ENCODE data around the gene CAMKK1.

Gene CAMKK1

DNA sequence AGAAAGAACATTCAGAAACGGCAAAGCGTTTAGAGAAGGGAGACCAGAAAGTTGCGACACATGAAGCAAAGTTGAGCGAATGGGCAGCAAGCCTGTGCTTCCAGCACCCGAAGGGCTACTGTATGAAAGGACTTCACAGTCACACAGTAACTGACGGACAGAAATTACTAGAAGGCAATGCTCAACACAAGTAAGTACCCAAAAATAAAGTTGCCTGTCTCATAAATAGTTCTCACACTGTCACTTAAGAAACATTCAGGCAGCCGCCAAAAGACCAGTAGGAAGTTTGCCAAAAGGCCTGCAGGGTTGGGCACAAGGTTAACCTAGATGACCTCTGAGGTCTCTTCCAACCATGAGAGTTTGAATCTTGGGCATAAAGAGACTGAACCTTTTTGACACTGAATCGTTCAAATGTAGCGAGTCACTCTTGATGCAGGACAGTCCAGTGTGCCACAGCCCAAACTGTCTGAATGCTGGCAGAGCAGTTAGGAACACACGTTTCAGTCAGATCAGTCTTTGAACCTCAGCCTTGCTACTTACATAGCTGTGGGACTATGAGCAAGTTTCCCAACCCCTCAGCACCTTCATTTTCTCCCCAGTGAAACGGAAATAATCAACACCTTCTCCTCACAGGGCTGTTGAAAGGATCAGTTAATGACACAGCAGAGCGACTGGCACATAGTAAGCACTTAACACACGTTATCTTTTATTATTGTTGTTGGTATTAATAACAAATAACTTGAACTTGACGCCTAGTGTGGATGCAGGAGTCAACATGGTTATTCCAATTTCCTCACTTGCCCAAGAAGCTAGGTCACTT lies 57.2 kb downstream of the CAMKK1 start:
- ATAC-seq (no peak), DNase-seq (no peak)
- no peak overlapping the region for H3K4me3 Mint-ChIP-seq
- no peaks in the 10 kb centered on the region for H3K9me3 Mint-ChIP-seq
- peaks cover 13% of the 10 kb centered on the region for H3K4me1 Mint-ChIP-seq
- H3K27me3 Mint-ChIP-seq: no peaks in the 10 kb centered on the region
- H3K27ac Mint-ChIP-seq: no peak overlapping the region

- Mint-ChIP-seq H3K4me1 (peaks cover 12% of the 10 kb centered on the region), H3K9me3 (no peaks in the 10 kb centered on the region), H3K4me3 (no peak overlapping the region), H3K27ac (no peak overlapping the region), H3K27me3 (no peaks in the 10 kb centered on the region)
- ATAC-seq: no peak
- DNase-seq: no peak
These were observed 58.0 kb downstream of the CAMKK1 start for GRCh38 chr17:3834811-3835210.

DNA sequence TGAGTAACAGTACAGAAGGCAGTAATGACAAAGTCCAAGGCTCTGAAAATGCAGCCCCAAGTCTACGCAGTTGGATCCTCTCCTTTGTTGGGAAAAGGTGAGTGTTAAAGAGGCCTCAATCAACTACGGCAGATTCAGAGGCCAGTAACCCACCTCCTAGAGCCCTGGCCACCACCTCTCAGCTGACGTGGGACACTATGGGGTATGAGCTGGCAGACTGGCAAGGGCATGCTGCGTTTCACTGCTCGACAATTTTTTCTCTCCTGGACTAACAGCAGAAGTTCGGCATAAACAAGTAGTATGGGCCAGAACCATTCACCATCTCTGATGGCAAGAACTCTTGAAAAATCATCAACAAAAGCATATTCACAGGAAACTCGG lies 64.0 kb downstream of the CAMKK1 start:
- Mint-ChIP-seq H3K9me3 (no peaks in the 10 kb centered on the region), H3K4me1 (peaks cover 7% of the 10 kb centered on the region), H3K4me3 (no peak overlapping the region), H3K27me3 (no peaks in the 10 kb centered on the region), H3K27ac (no peak overlapping the region)
- no peak for DNase-seq
- ATAC-seq: no peak

- H3K4me1 Mint-ChIP-seq: peaks cover 7% of the 10 kb centered on the region
- H3K4me3 Mint-ChIP-seq: no peak overlapping the region
- no peak overlapping the region for H3K27ac Mint-ChIP-seq
- ATAC-seq: no peak
- H3K9me3 Mint-ChIP-seq: no peaks in the 10 kb centered on the region
- no peaks in the 10 kb centered on the region for H3K27me3 Mint-ChIP-seq
- no peak for DNase-seq
These were observed 64.6 kb downstream of the CAMKK1 start for GRCh38 chr17:3828151-3828851.

DNA sequence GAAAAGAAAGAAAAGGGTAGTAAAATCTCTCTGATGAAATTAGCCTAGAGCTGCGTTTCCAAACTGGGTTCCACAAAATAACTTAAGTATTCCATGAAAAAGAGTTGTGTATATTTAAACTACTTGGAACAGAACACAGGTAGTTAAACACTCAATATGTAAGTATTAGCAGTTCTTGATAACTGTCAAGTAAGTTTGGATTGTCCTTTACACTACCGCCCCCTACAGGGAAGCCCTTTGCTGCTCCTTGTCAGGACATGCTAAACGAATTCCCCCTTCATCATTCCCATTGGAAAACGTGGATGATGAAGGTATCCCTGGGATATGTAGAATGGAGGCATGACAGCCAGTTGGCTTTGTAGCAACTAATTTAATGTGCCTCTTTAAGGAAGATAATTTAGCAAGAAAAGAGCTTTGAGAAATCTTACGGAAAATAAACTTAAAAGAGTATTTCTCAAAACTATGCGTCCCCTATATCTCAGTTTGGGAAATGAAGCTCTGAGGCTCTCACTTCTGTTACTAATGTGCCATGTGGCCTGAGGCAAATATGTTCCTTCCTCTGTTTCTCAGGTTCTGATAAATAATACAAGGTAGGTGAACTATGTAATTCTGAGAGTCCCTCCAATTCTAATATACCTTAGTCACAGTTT lies 65.6 kb downstream of the CAMKK1 start:
- peaks cover 7% of the 10 kb centered on the region for H3K4me1 Mint-ChIP-seq
- ATAC-seq (no peak), DNase-seq (peak; percentile 55 to 61)
- no peaks in the 10 kb centered on the region for H3K27me3 Mint-ChIP-seq
- no peak overlapping the region for H3K4me3 Mint-ChIP-seq
- H3K9me3 Mint-ChIP-seq: no peaks in the 10 kb centered on the region
- no peak overlapping the region for H3K27ac Mint-ChIP-seq

- ATAC-seq: no peak
- no peak for DNase-seq
- peaks cover 7% of the 10 kb centered on the region for H3K4me1 Mint-ChIP-seq
- H3K27me3 Mint-ChIP-seq: no peaks in the 10 kb centered on the region
- H3K27ac Mint-ChIP-seq: peak overlapping the region in 1 of 2 donors; percentile 22
- H3K4me3 Mint-ChIP-seq: no peak overlapping the region
- no peaks in the 10 kb centered on the region for H3K9me3 Mint-ChIP-seq
These were observed 66.7 kb downstream of the CAMKK1 start for GRCh38 chr17:3826191-3826590.

DNA sequence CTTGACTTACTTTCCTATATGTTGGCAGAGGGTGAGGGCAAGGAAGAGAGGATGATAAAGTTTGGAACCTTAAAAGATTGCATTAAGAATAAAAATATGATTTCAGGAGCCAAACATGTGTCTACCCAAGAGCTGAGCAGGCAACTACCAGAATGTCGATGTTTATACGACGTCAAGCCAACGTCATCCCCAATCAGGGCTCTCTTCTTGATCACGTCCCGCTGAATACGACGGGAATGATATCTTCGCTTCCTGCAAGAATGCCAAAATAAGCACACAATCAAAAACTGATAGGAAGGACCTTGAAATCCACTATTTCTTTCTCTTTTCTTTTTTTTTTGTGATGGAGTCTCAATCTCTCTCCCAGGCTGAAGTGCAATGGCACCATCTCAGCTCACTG lies 71.8 kb downstream of the CAMKK1 start:
- H3K9me3 Mint-ChIP-seq: no peaks in the 10 kb centered on the region
- H3K4me1 Mint-ChIP-seq: peaks cover 1% of the 10 kb centered on the region
- H3K27me3 Mint-ChIP-seq: no peaks in the 10 kb centered on the region
- DNase-seq: no peak
- no peak for ATAC-seq
- H3K27ac Mint-ChIP-seq: no peak overlapping the region
- H3K4me3 Mint-ChIP-seq: no peak overlapping the region

GRCh38 chr17:3818786-3819185 lies 74.1 kb downstream of the CAMKK1 start:
- Mint-ChIP-seq H3K4me3 (no peak overlapping the region), H3K27ac (peak overlapping the region; percentile 38 to 40), H3K9me3 (no peaks in the 10 kb centered on the region), H3K27me3 (no peaks in the 10 kb centered on the region), H3K4me1 (no peaks in the 10 kb centered on the region)
- DNase-seq (no peak), ATAC-seq (no peak)

- no peak overlapping the region for H3K27ac Mint-ChIP-seq
- H3K27me3 Mint-ChIP-seq: no peaks in the 10 kb centered on the region
- H3K4me1 Mint-ChIP-seq: no peaks in the 10 kb centered on the region
- H3K9me3 Mint-ChIP-seq: no peaks in the 10 kb centered on the region
- H3K4me3 Mint-ChIP-seq: no peak overlapping the region
- no peak for ATAC-seq
- no peak for DNase-seq
These were observed 74.8 kb downstream of the CAMKK1 start for GRCh38 chr17:3817851-3818605.

GRCh38 chr17:3815925-3816324 lies 76.9 kb downstream of the CAMKK1 start:
- no peak for ATAC-seq

GRCh38 chr17:3815122-3815521 lies 77.7 kb downstream of the CAMKK1 start:
- H3K4me1 Mint-ChIP-seq: peaks cover 10% of the 10 kb centered on the region
- no peak overlapping the region for H3K4me3 Mint-ChIP-seq
- DNase-seq (no peak), ATAC-seq (no peak)
- peak overlapping the region in 1 of 2 donors; percentile 93 for H3K27ac Mint-ChIP-seq
- H3K9me3 Mint-ChIP-seq: no peaks in the 10 kb centered on the region
- no peaks in the 10 kb centered on the region for H3K27me3 Mint-ChIP-seq

More at GRCh38 chr17:3815925-3816324, 76.9 kb downstream of the CAMKK1 start:
- H3K27ac Mint-ChIP-seq: no peak overlapping the region
- DNase-seq: no peak
- no peaks in the 10 kb centered on the region for H3K27me3 Mint-ChIP-seq
- peaks cover 6% of the 10 kb centered on the region for H3K4me1 Mint-ChIP-seq
- H3K4me3 Mint-ChIP-seq: no peak overlapping the region
- no peaks in the 10 kb centered on the region for H3K9me3 Mint-ChIP-seq

DNA sequence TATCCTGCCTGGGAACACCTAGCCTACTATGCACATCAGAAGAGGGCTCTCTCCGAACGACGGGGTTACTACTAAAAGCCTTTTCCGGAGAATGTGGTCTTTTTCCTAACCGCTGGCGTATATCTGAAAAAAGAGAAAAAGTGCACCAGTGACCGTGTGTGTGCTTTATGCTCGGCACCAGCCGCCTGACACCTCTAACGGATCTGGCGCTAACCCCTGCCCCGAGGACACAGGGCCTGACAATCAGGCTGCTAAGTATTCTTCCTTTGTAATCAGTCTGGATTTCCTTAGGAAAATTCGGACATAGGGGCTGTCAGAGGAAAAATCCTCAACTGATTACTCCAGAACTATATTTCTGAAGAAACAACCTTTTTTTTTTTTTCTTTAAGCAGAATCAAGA lies 78.5 kb downstream of the CAMKK1 start:
- H3K27ac Mint-ChIP-seq: no peak overlapping the region
- ATAC-seq: no peak

DNA sequence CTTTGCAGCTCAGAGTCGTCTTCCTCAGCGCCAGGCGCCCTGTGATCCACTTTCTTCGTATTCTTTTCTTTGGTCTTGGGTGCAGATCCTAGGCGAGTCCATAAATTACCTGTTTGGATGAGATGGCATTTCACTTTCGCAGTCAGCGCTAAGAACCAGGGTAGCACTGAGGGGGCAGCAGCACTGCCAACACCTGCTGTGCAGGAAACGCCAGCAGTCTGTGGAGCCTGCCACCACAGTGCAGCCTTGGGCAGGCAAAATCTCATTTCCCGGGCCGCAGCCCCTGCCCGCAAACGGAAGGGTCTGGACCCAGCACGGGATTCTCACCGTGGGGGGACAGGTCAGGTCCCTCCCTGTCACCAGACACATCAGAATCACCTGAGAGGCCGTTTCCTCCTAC lies 79.7 kb downstream of the CAMKK1 start:
- Mint-ChIP-seq H3K27me3 (no peaks in the 10 kb centered on the region), H3K27ac (no peak overlapping the region), H3K4me3 (no peak overlapping the region), H3K9me3 (no peaks in the 10 kb centered on the region), H3K4me1 (peaks cover 26% of the 10 kb centered on the region)
- no peak for ATAC-seq
- no peak for DNase-seq

More for the DNA sequence above, 78.5 kb downstream of the CAMKK1 start:
- no peaks in the 10 kb centered on the region for H3K27me3 Mint-ChIP-seq
- DNase-seq: no peak
- H3K4me1 Mint-ChIP-seq: peaks cover 17% of the 10 kb centered on the region
- H3K4me3 Mint-ChIP-seq: no peak overlapping the region
- H3K9me3 Mint-ChIP-seq: no peaks in the 10 kb centered on the region

DNA sequence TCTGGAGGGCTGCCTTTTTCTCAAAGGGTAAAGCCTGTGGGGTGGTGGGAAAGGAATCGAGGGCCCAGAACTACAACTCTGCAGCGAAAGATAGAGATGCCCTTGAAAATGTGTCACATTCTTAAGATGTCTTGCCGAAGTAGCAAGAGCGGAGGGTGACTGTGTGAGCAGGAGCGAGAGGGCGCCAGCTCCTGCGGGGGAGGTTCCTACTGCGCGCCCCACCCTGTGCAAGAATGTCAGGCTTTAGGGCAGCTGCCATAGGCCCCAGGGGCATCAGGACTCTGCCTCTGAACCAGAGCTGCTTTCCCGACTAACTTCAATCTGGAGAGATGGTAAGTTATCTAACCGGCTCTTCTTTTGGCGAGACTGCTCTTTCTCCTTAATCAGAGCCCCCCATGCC lies 80.1 kb downstream of the CAMKK1 start:
- DNase-seq (no peak), ATAC-seq (no peak)
- H3K27me3 Mint-ChIP-seq: no peaks in the 10 kb centered on the region
- no peaks in the 10 kb centered on the region for H3K9me3 Mint-ChIP-seq
- peak overlapping the region in 1 of 2 donors; percentile 73 for H3K27ac Mint-ChIP-seq
- peaks cover 29% of the 10 kb centered on the region for H3K4me1 Mint-ChIP-seq
- no peak overlapping the region for H3K4me3 Mint-ChIP-seq

DNA sequence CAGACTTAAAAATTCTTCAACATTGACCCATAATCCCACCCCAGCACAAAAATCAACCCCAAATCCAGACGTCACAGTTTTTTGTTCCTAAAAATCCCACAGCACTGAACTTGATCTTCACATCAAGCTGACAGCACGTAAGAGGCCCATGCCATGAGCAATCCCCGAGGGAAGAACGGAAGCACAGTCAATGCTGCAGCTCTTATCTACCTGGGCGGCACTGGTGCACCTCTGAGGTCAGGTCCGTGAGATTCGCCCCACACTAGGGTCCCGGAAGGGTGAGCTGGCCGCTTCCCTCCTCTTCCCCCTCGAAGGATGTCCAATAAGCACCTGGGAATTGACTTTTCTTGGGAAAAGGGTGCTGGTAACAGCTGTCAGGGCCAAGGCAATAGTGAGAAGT lies 80.6 kb downstream of the CAMKK1 start:
- Mint-ChIP-seq H3K4me1 (peaks cover 29% of the 10 kb centered on the region), H3K27me3 (no peaks in the 10 kb centered on the region), H3K4me3 (no peak overlapping the region), H3K9me3 (no peaks in the 10 kb centered on the region), H3K27ac (no peak overlapping the region)
- DNase-seq: no peak
- no peak for ATAC-seq
